Measurements from ENCODE around the gene CD46.
"Not testable (repeated sequence)": the region's sequence is repeated elsewhere in the genome, so short reads cannot be mapped to it uniquely, and the experiment has no call there.

Gene CD46

DNA sequence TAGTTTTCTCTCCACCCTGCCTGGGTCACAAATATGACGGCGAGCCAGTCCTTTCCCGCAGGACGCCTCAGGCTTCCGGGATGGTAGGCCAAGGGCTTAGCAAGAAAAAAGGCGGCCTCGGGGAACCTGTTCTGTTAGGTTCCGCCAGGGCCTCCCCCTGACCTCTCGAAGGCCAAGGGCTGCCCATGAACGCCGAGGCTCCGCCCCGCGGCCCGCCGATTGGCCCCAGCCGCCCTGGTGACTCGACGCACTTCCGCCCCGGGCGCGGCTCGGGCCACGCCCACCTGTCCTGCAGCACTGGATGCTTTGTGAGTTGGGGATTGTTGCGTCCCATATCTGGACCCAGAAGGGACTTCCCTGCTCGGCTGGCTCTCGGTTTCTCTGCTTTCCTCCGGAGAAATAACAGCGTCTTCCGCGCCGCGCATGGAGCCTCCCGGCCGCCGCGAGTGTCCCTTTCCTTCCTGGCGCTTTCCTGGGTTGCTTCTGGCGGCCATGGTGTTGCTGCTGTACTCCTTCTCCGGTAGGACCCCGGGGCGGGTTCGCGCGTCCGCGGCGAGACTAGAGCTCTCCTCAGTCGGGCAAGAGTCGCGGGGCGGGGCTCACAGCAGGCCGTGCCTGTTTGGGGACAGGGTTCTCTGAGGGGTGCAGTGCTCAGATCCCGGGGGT lies at the start of gene CD46:
Gene CD46 (plus strand): TSS at position 265 of the 666 bp plus-strand sequence. CDS start 159 bp downstream, at position 424.
- peak; percentile 98 for DNase-seq

DNA sequence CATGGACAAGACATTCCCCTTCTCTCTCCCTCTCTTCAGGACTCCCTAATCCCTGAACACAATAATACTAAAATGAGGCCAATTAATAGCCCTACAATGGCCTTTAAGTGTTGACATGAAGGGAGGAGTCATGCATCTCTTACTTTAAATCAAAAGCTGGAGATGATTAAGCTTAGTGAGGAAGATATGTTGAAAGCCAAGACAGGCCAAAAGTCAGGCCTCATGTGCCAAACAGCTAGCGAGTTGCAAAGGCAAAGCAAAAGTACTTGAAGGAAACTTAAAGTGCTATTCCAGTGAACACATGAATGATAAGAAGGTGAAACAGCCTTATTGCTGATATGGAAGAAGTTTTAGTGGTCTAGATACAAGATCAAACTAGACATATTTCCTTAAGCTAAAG lies 49.5 kb upstream of the CD46 start:
- no peak for DNase-seq

DNA sequence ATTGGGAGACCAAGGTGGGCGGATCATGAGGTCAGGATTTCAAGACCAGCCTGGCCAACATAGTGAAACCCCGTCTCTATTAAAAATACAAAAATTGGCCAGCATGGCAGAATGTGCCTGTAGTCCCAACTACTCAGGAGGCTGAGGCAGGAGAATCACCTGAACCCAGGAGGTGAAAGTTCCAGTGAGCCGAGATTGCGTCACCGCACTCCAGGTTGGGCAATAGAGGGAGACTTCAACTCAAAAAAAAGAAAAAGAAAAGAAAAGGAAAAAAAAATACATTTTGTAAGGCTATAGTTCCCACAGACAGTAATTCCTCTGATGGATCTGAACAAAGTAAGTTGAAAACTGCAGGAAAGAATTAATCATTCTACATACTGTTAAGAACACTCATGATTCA lies 48.1 kb upstream of the CD46 start:
- DNase-seq = no peak

DNA sequence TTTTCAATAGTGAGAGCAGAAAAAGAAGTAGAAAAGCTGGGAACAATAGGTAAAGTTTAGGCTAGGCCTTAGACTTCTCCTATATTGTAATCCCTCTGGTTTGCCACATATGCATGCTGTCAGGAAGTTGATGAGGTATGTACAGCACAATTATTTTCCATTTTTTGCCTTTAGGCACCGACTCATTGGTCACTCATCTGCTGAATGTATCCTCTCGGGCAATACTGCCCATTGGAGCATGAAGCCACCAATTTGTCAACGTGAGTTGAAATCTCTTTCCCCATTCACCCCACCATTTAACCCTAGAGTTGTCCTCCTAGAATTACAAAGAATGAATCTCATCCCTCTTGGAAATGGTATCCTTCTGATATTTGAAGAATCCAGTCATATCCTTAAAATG lies 43.9 kb upstream of the CD46 start:
- not testable (repeated sequence) for DNase-seq

DNA sequence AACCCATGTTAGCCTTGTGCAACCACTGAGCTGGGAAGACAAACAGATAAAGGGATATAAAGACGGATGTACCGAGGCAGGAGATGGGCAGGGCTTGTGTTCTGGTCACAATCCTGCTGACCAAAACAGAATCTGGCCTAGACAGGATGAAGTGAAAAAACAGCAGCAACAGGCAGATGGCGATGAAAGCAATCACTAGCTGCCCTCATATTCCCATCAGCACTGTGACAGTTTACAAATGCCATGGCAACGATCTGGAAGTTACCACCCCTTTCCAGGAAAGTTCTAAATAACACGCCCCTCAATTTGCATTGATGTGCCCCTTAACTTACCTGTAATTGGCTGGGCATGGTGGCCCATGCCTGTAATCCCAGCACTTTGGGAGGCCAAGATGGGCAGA lies 40.6 kb upstream of the CD46 start:
- DNase-seq = no peak

DNA sequence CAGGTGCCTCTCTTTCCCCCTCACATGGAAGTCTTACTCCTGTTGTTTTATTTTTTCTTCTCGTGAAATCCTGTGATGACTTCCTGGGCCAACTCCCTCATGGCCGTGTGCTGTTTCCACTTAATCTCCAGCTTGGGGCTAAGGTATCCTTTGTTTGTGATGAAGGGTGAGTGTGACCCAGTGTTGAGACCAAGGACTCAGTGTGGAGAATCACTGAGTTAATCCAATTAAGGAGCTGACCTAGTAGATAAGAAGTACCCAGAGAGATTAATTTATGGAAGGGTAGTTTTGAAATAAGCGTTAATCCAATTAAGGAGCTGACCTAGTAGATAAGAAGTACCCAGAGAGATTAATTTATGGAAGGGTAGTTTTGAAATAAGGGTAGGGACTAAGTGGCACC lies 39.2 kb upstream of the CD46 start:
- DNase-seq = not testable (repeated sequence)

DNA sequence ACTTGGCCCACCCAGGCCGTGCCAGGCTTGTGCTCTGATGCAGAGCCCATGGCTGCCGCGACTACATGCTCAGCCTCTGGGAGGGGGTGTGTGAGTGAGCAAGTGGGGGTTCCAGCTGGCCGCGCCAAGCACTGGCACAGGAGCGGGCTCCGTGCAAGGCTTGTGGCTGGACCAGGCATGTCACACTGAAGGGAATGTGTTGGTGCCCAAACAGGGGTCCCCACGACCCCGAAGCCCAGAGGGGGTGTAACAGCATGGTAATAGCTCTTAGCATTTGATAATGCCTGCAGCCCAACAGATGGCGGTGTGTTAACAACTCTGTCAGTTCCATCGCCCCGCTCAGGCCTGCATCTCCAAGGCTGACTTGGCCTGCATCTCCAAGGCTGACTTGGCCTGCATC lies 38.3 kb upstream of the CD46 start:
- no peak for DNase-seq

DNA sequence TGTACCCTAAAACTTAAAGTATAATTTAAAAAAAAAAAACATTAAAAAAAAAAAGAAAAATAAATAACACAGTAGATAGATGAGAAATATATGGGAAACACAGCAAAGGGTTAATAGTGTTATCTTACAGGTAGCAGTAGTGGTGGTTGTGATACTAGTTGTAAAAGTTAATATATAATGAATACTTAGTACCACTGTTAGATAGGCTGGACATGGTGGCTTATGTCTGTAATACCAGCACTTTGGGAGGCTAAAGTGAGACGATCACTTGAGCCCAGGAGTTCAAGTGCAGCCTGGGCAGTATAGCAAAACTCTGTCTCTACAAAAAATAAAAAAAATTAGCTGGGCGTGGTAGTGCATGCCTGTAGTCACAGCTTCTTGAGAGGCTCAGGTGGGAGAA lies 32.6 kb upstream of the CD46 start:
- no peak for DNase-seq

DNA sequence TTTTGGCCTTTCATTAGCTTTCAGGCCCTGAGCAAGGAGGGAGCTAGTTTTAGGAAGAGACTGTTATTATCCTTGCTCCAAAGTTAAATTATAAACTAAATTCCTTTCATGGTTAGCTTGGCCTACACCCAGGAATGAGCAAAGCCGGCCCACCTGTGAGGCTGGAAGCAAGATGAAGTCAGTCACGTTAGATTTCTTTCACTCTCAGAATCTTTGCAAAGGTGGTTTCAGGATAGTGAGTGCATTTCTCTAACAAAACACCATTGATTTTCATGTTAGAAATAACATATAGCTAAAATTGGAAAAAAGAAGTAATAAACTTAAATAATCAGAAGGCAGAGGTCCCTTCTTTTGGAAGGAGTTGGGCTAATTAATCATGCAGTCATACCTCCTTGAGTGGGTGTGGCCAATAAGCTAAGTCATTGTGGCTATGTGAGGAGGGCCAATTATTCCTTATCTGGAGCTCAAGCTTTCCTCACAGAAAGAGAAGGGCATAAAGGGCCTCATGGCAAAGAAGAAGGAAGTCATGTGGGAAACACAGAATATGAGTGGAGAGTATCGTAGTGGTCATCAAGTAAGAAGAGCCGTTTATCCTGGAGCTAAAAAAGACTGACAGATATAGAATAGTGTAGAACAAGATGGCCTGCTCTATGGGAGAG lies 23.5 kb upstream of the CD46 start:
- DNase-seq = not testable (repeated sequence)

DNA sequence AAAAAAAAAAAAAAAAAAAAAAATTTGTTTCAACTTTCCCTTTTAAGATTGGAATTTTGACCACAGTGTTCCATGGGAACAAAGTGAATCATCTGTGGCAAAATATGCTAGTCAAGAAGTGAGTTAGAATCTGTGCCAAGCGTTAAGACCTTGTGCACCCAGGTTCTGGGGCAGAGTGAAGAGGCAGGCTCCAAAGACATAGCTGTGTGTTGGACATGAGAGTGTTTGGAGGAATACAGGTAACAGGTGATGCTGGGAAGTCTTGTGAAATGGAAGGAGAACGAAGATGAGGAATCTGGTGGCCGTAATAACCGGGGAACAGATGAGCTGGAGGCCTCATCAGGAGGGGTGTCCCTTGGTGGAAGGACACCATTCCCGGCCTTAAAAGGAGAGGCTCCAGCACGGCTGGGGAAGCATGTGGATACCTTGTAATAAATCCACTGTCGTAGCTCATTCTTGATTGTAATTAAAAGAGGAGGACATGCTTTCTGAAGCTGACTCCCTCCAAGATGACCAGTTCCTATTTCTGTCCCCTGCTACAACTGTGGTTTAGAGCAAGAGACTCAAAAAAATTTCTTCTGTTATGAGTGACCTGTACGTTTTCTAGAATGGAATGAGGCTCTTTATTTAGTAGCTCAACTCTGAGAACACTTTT lies 14.2 kb upstream of the CD46 start:
- DNase-seq = not testable (repeated sequence)

DNA sequence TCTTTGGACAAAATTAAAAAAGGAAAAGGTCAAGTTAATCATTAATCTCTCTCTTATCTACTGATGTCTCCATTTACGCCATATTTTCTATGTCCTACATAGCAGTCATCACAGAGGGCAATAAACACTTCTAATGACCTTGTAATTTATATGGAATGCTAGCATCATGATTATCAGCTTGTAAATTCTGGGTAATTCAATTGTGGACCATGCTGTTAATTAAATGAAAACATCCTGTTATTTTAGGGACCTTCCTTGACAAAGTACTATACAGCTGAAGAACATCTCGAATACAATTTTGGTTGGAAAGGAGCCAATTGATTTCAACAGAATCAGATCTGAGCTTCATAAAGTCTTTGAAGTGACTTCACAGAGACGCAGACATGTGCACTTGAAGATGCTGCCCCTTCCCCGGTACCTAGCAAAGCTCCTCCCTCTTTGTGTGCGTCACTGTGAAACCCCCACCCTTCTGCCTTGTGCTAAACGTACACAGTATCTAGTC lies 13.6 kb upstream of the CD46 start:
- not testable (repeated sequence) for DNase-seq

DNA sequence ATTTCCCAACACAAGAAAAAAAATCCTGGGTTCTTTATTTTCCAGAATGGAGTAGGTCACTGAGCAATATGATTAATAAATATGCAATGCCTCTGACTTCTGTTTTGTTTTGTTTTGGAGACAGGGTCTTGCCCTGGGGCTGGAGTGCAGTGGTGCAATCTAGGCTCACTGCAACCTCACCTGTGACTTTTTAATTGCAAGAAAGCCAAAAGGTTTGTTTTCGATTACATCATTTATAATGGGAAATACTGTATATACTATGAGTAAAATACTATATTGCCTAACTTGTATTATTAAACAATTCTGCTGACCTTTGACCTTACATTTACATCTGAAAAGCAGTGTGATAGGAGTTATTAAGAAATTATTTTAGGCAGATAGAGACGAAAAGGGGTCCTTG lies 11.6 kb upstream of the CD46 start:
- no peak for DNase-seq

DNA sequence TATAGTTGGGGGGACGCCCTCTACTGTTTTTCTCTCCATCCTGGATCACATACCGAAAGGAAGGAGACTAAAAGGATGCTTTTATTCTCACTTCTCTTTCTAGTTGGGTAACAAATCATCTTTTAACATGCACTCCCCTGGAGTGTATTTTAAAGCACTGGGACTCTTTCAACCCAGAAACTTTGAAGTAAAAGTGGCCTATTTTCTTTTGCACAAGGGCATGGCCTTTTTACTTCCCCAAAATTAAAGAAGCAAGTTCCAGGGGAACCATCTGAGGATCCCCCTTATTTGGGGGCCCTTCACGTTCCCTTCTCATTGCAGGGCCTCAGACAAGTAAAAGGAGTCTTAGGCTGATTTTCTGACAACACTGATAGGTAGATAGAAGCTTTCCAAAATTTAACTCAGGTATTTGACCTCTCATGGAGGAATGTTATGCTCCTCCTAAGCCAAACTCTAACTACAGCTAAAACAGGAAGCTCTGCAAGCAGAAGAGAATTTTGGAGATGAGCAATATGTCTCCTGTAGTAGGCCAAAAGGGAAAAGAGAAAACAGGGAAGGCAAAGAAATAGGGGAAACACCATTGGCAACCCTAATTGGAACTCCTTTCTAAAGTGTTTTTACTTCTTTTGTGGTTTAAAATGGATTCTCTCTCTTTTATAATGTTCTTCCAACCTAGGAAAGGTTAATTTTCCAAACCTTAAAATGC lies 8.9 kb upstream of the CD46 start:
- no peak for DNase-seq

DNA sequence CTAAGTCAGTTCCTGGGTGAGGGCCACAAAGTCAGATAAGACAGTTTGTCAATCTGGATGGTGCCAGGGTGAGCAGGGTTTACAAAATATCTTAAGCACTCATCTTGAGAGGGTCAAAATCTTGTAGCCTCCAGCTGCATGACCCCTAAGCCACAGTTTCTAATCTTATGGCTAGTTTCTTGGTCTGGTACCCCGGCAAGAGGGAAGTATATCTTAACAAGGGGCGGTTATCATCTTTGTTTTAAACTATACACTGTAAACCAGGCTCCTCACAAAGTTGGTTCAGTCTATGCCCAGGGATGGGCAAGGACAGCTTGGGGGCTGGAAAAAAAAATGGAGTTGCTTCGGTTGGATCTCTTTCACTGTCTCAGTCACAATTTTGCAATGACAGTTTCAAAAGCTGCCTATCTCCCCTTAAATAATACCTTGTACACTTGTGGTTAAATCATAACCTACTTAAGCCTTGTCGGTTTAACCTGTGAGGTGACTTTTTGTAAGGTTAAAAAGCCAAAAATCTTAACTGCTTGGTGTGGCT lies 7.8 kb upstream of the CD46 start:
- no peak for DNase-seq

DNA sequence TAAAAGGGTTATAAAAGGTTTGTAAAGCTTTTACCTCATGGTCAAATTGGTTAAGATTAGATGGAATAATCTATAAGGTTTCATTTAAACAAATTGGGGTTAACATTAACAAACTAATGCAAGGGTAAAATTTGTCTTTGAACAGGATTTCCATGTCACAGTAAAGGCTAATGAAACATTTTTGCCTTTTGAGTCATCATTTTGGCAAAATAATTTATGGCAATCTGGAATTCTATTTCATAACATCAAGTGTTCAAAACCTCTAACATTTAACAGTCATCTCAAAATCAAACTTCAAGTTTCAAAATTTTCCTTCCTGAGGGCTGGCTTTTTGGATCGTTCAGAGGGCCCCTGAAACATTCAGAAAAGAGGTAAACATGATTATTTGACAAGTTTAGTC lies 6.6 kb upstream of the CD46 start:
- no peak for DNase-seq

DNA sequence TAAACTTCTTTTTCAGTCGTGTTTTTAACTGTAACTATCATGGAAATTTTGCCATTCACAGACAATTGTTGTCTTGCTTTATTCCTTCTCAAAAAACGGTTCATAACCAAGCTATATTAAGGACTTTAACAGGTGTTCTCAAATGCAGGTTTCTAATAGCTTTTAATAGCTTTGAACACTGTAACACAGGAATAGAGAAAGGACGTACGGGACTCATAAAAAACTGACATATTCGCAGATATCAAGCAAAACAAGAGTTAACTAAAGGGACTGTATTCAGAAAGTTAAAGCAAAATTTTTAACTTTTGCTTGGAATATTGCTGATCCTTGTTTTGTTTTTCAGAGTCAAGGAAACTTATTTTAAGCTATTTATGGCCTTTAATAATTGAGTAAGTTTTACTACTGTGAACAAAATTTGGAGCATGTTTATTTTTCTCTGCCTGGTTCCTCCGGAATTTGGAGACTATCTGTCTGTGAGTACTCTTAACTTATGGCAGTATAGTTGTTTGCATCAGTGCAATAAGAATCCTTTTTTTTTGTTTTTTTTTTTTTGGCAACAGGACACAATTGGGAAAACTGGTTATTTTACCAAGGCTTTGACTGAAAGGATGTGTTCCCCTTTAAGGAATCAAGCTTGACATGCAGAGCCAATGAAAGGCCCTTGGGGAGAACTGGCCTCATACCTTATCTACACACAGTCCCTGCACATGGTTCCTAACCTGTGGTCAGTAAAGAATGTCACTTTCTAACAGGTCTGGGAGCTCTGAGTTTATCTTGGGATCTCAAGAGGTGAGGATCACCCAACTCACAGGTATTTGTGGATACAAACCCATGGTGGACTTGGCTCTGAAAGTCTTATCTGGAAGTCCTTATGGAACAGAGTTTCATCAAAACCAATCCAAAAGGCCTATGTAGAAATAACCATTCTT lies 5.8 kb upstream of the CD46 start:
- no peak for DNase-seq

DNA sequence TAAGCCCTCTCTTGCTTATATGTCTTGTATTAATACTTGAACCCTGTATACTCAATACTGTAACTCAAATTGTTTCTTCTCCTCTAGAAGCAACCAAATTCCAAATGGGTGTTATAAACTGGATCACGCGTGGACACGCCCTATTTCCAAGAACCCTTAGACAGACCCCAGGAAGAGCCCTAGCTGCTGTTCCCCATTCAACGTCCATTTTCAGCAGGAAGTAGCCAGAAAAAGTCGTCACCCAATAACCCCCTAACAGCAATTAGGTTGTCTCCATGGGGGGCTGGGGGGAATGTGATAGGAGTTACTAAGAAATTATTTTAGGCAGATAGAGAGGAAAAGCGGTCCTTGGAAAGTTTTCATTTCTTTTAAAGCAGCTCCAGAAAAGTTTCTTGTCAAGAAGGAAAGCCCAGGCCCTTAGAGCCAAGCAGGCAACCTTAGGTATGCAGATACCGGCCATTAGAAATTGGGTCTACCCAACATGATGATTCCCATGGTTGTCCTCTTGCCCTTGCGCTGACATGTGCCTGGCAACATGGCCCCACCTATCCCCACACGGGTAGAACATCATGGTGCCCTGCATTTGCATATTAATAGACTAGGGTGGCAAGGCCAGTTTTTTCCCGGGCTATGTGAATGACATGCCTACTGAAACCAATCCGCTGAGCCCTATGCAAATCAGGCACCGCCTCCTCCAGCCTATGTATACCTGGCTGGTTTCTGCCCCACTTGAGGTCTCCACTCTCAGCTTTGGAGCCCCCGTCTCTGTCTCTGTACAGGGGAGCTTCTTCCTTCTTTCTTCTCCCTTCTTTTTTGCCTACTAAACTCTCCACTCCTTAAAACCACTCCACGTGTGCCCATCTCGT lies 4.0 kb upstream of the CD46 start:
- DNase-seq = no peak

DNA sequence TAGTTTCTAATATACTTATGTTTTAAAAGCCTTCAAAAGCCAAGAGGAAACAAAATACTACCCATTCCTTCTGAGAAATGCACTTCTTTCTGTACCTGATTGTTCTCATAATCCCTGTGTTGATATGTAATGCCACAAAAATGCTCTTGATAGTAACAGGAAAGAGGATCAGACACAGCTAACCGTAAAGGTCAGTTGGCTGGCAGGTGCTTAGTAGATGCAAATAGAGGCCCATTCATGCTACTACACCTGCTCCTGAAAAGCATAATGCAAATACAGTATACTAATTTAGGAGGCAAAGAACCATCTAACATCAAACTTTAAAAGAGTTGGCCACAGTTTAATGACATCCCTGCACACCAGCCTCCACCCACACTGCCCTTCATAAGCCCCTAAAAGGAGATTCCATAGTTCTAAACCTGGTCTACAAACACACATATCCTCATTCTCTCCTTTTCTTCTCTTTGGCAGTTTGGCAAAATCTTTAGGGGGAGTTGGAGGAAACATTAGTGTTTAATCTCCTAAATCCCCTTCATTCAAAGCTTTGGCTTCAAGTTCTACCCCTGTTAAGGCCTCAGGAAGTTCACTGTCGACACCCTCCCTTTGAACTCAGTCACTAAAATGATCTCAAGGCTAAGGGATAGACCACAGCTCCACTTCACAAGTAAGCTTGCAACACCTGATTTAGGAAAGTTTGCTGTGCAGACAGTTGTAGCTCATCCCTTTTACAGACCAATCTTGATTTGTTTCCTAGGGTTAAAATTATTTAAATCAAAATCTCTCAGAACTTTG lies 2.9 kb upstream of the CD46 start:
- peak; percentile 91 for DNase-seq

DNA sequence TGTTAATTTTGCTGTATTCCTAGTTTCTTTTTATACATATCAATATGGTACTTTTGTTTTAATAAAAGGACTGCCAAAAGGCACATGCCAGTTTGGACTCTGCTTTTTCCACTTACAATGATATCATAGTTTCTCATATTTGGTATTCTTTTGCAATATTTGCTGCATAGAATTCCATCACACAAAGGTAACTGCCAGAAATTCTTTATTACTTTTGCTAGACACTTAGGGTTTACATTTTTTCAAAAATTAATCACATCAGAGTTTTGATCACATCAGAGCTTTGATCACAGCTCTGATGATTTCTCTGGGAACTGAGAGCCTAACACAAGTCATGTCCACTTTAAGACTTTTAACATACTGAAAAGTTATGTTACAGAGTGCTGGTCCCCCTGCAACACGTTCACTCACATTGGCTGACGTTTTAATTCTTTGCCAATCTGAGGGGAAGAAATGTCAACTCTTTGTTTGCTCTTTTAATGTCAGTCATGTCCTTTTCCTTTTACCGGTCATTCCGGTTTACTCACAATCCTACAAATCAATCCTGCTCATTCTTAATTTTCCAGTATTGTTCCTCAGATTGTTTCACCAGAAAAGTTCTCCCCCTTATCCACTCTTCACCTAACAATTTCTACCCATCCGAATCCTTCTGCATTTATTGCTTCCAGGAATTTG lies 1.1 kb upstream of the CD46 start:
- DNase-seq = peak; percentile 10

DNA sequence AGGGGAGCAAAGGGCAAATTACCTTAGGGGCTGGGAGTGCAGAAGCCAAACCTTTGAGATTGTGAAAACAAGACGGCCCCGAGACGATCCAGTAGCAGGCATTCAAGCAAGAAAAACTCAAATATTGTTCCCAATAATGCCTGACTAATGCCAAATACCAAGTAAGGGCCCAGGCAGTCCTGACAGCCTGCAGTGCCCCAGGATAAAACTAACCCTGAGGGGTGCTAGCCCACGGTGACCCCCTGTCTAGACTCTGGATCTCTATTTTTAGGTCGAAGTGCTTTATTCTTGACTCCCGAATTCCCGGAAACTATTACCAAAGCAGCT lies 428 bp upstream of the CD46 start:
- DNase-seq = not testable (repeated sequence)

Measured in DMS153 (cell line).